Endothelial cell of umbilical vein (primary cell): Measurements from ENCODE around the gene PYY. TPM values are rescaled to one million over a fixed set of nuclear protein-coding genes. Genes with fewer than 3 reads are reported as not detected.
"Not testable (repeated sequence)": the region's sequence is repeated elsewhere in the genome, so short reads cannot be mapped to it uniquely, and the experiment has no call there.

ENCODE experiments used
- BruUV-seq: library from RNA; stranded (reverse); fragments of 400-500 nt; replicated peaks from 2 replicates; lab custom pipeline; 2021; lab: Mats Ljungman, UMichigan
- CTCF ChIA-PET: fragments of 300-600, 350-600 bp; sonication (Branson Sonifier 250); formaldehyde crosslinking; loops from one replicate; lab custom pipeline; 2021; ENCODE audit warnings: antibody characterized with exemption, inconsistent platforms; lab: Charles Lee
- POLR2A ChIA-PET: fragments of 300-600, 350-600 bp; sonication (Branson Sonifier 250); formaldehyde crosslinking; loops from one replicate; lab custom pipeline; 2021; ENCODE audit warnings: antibody characterized with exemption, inconsistent platforms; lab: Charles Lee
- DNase-seq: peaks from one replicate; pipeline ENCODE4 v3.0.0-alpha.2; 2011; ENCODE audit warnings: low read depth, low spot score
- FAIRE-seq: peaks from 2 replicates; lab custom pipeline; 2011; peaks lifted over from hg19 to GRCh38; lab: Jason Lieb, UNC
- H2AFZ ChIP-seq: 2 replicates; pipeline ENCODE4 v1.6.0; 2012; ENCODE audit warnings: low read depth, low read length, control low read depth, inconsistent platforms
- H3K27ac ChIP-seq: 2 replicates; pipeline ENCODE4 v1.5.1; 2011; ENCODE audit warnings: low read depth, mild to moderate bottlenecking, control low read depth, low read length, moderate library complexity; ENCODE audit not compliant: insufficient read depth
- H3K27me3 ChIP-seq, 2 experiments: 2 replicates each; pipeline versions ENCODE4 v1.6.0 to v1.6.1; 2011; ENCODE audit warnings: low read length in 2 of 2, mixed read lengths in 1 of 2; ENCODE audit not compliant: control insufficient read depth in 2 of 2, insufficient read depth in 2 of 2
- H3K36me3 ChIP-seq, 2 experiments: 2 replicates in 1 of 2; 3 replicates in 1 of 2; pipeline ENCODE4 v1.5.1; 2011; ENCODE audit warnings: low read length in 2 of 2, mild to moderate bottlenecking in 1 of 2, moderate library complexity in 1 of 2; ENCODE audit not compliant: control insufficient read depth in 2 of 2, insufficient read depth in 2 of 2; ENCODE audit errors: extremely low read depth in 1 of 2
- H3K4me1 ChIP-seq: 3 replicates; pipeline ENCODE4 v1.5.1; 2011; ENCODE audit warnings: mild to moderate bottlenecking, low read length; ENCODE audit not compliant: control insufficient read depth, insufficient read depth; ENCODE audit errors: extremely low read depth
- H3K4me2 ChIP-seq: 2 replicates; pipeline ENCODE4 v1.6.1; 2011; ENCODE audit warnings: low read length, control low read depth, mixed read lengths; ENCODE audit not compliant: insufficient read depth
- H3K4me3 ChIP-seq, 3 experiments: fragments of 200-600 bp in 1 of 3; sonication (generic), shearing (Covaris generic) in 1 of 3; replicated peaks in 1 of 3; 2 replicates each; pipeline ENCODE4 v1.5.1; 2011 to 2016; ENCODE audit warnings: control low read depth in 3 of 3, low read length in 3 of 3, mild to moderate bottlenecking in 2 of 3, inconsistent platforms in 1 of 3, low read depth in 1 of 3, moderate library complexity in 1 of 3; ENCODE audit not compliant: insufficient read depth in 1 of 3
- H3K79me2 ChIP-seq: 2 replicates; pipeline ENCODE4 v1.6.0; 2012; ENCODE audit warnings: low read length, inconsistent platforms; ENCODE audit not compliant: control insufficient read depth, insufficient read depth
- H3K9ac ChIP-seq: replicated peaks from 2 replicates; pipeline ENCODE3; 2011; ENCODE audit warnings: low read length, control low read depth; ENCODE audit not compliant: insufficient read depth; ENCODE audit errors: extremely low read depth
- H3K9me1 ChIP-seq: replicated peaks from 3 replicates; pipeline ENCODE4 v1.6.0; 2011; ENCODE audit warnings: mild to moderate bottlenecking, low read length; ENCODE audit not compliant: control insufficient read depth, insufficient read depth; ENCODE audit errors: extremely low read depth
- H3K9me3 ChIP-seq: replicated peaks from 2 replicates; pipeline ENCODE4 v1.5.1; 2012; ENCODE audit warnings: low read length, inconsistent platforms; ENCODE audit not compliant: control insufficient read depth, insufficient read depth
- H4K20me1 ChIP-seq: replicated peaks from 2 replicates; pipeline ENCODE3; 2011; ENCODE audit warnings: mild to moderate bottlenecking, low read length; ENCODE audit not compliant: control insufficient read depth, insufficient read depth; ENCODE audit errors: extremely low read depth
- CTCF ChIP-seq, 2 donors: IDR thresholded peaks; 1 replicate in 1 of 2; 2 replicates in 1 of 2; pipeline ENCODE4 v1.5.1; 2011; ENCODE audit warnings: low read length in 2 of 2, mild to moderate bottlenecking in 2 of 2, moderate library complexity in 2 of 2, control low read depth in 1 of 2, inconsistent platforms in 1 of 2, low read depth in 1 of 2; ENCODE audit not compliant: insufficient read depth in 1 of 2; ENCODE audit errors: extremely low read depth in 1 of 2
- FOS ChIP-seq: IDR thresholded peaks from 2 replicates; pipeline ENCODE4 v1.6.1; 2011; ENCODE audit warnings: mild to moderate bottlenecking, low read length, moderate library complexity, borderline replicate concordance; ENCODE audit not compliant: insufficient read depth
- GATA2 ChIP-seq: IDR thresholded peaks from 2 replicates; pipeline ENCODE4 v1.7.0; 2011; ENCODE audit warnings: low read depth, mild to moderate bottlenecking, moderate library complexity, mixed read lengths, low read length; ENCODE audit not compliant: insufficient read length, insufficient read depth
- MYC ChIP-seq: IDR thresholded peaks from one replicate; pipeline ENCODE4 v1.6.1; 2011; ENCODE audit warnings: mild to moderate bottlenecking, low read depth, low read length
- POLR2AphosphoS5 ChIP-seq: IDR thresholded peaks from 2 replicates; pipeline ENCODE4 v1.6.1; 2012; ENCODE audit warnings: low read depth, mild to moderate bottlenecking, control low read depth, low read length, moderate library complexity; ENCODE audit not compliant: insufficient read depth
- dilution Hi-C: fragments of 300-500 bp; cut with MboI; formaldehyde crosslinking; loops from one replicate; pipeline ENCODE4 v1.15.0; 2019; ENCODE audit warnings: low sequenced_read_pairs; ENCODE audit not compliant: extremely low pct_ligation_motif_present
- intact Hi-C: fragments of 100-400 bp; cut with micrococcal nuclease; formaldehyde crosslinking; loops from one replicate; pipeline ENCODE4 v1.10.0; 2022
- polyA plus RNA-seq, 4 experiments: library from polyadenylated mRNA; depleted of rRNA in 3 of 4; stranded (reverse) in 3 of 4; unstranded in 1 of 4; fragments of >200 nt; gene quantifications; 2 replicates each; pipeline versions ENCODE4 v1.2.1 to v1.2.3, GENCODE V29; 2011 to 2012; ENCODE audit warnings: missing spikeins in 1 of 4
- total RNA-seq: library from RNA; stranded (reverse); gene quantifications from 2 replicates; pipeline ENCODE4 v1.2.3, GENCODE V29; 2021

Gene PYY
- total and polyA plus RNA-seq, 2 donors (not counting 3 experiments of a cell fraction or from before 2014, with no cell fraction given), result not detected

DNA sequence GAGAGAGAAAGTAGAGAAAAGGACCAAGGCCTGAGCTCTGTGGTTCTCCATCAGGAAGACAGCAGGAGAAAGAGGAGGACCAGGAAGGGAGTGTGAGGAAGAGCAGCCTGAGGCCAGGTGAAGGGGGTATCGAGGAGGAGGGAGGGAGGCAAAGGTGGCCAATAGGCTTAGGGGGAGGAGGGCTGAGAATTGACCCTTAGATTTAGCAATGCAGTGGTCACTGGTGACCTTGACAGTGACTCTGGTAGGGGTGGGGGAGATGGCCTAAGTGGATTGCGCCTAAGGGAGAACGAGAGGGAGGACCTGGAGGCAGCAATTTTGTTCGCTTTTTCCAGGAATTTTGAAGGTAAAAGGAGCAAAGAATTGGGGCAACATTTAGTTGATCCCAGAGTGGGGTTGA, 45.3 kb upstream of the PYY start:
- Histone ChIP-seq H3K9ac (no peak overlapping the region), H2AFZ (no peak overlapping the region), H3K36me3 (no peaks in the 10 kb centered on the region), H3K79me2 (no peaks in the 10 kb centered on the region), H3K4me1 (peaks cover 23% of the 10 kb centered on the region), H3K4me2 (no peak overlapping the region), H3K9me1 (no peaks in the 10 kb centered on the region), H3K9me3 (no peaks in the 10 kb centered on the region), H3K27me3 (peaks cover 0 to 3% of the 10 kb centered on the region in 2 experiments), H3K4me3 (no peak overlapping the region), H4K20me1 (no peaks in the 10 kb centered on the region), H3K27ac (no peak overlapping the region)
- dilution Hi-C loops, result no loop called here
- ChIA-PET POLR2A (no interaction called here), CTCF (interaction anchor here (1.1 to 12.7 kb wide), 5 partner anchors 56 to 118 kb away, joined by 3 to 182 read pairs (median 5); partner anchors contain the start of gene PPY)
- BruUV-seq, result no TSS peak
- no peak for TF ChIP-seq POLR2AphosphoS5
- no peak for TF ChIP-seq MYC
- no peak for DNase-seq
- FAIRE-seq, result no peak
- intact Hi-C loops, result no loop called here

- no TSS peak for BruUV-seq
- dilution Hi-C loops, result no loop called here
- POLR2A ChIA-PET, result no interaction called here
- Histone ChIP-seq H3K4me3 (no peak overlapping the region), H3K9ac (no peak overlapping the region), H3K27me3 (peaks cover 0 to 3% of the 10 kb centered on the region in 2 experiments), H3K9me3 (no peaks in the 10 kb centered on the region), H3K36me3 (no peaks in the 10 kb centered on the region), H4K20me1 (no peaks in the 10 kb centered on the region), H3K4me2 (no peak overlapping the region), H3K27ac (no peak overlapping the region), H3K4me1 (peaks cover 23% of the 10 kb centered on the region), H3K9me1 (no peaks in the 10 kb centered on the region), H3K79me2 (no peaks in the 10 kb centered on the region), H2AFZ (no peak overlapping the region)
- TF ChIP-seq CTCF (IDR thresholded peaks at IDR 0.05; ENCODE audit: extremely low read depth in 1 of 2, insufficient read depth in 1 of 2, low read depth in 1 of 2, low read length in 2 of 2) (no peak), MYC (no peak), FOS (peak; percentile 22), GATA2 (no peak)
- no peak for DNase-seq
- CTCF ChIA-PET, result interaction anchor here (0.7 to 12.7 kb wide), 7 partner anchors 12 to 118 kb away, joined by 3 to 182 read pairs (median 3); partner anchors contain the start of gene PPY
- peak; percentile 87 for FAIRE-seq
- intact Hi-C loops, result no loop called here
These were observed 44.8 kb upstream of the PYY start for GRCh38 chr17:43998552-43998951.

GRCh38 chr17:43997180-43997579, 43.4 kb upstream of the PYY start:
- H3K4me3 ChIP-seq, H3K4me2 ChIP-seq, H3K9ac ChIP-seq, dilution Hi-C loops, DNase-seq, H3K9me3 ChIP-seq, H3K79me2 ChIP-seq, H4K20me1 ChIP-seq, H3K36me3 ChIP-seq, intact Hi-C loops, H2AFZ ChIP-seq, H3K27me3 ChIP-seq, POLR2A ChIA-PET, BruUV-seq, FAIRE-seq, H3K27ac ChIP-seq, H3K9me1 ChIP-seq: not testable (repeated sequence)
- CTCF ChIA-PET, result interaction anchor here (0.5 to 12.7 kb wide), 7 partner anchors 44 to 118 kb away, joined by 3 to 182 read pairs (median 3); partner anchors contain the start of gene PPY
- peaks cover 11% of the 10 kb centered on the region for H3K4me1 ChIP-seq
